HepG2 (cell line): ENCODE results near the gene PRCD. TPM values are rescaled to one million over a fixed set of nuclear protein-coding genes. Genes with fewer than 3 reads are reported as not detected.

Source experiments
- FOSL2 ChIP-seq: sonication (generic); formaldehyde crosslinking; IDR thresholded peaks from 2 replicates; pipeline ENCODE4 v1.4.0; 2020; ENCODE audit warnings: missing genetic modification reagents
- FOXK2 ChIP-seq: fragments of 450-650 bp; IDR thresholded peaks from 2 replicates; pipeline ENCODE4 v1.6.1; 2016
- IKZF4 ChIP-seq: sonication (generic); formaldehyde crosslinking; IDR thresholded peaks from 2 replicates; pipeline ENCODE4 v1.5.1; 2020; ENCODE audit warnings: borderline replicate concordance, mild to moderate bottlenecking, low read depth, missing genetic modification reagents; ENCODE audit errors: not compliant biosample characterization
- IRF2 ChIP-seq: IDR thresholded peaks from 2 replicates; pipeline ENCODE4 v1.6.1; 2018; ENCODE audit warnings: missing genetic modification reagents, missing compliant biosample characterization
- KDM3A ChIP-seq: IDR thresholded peaks from 2 replicates; pipeline ENCODE4 v1.6.1; 2018; ENCODE audit warnings: low read depth, missing compliant biosample characterization
- KLF15 ChIP-seq: sonication (generic); formaldehyde crosslinking; IDR thresholded peaks from 2 replicates; pipeline ENCODE4 v1.8.1; 2023; ENCODE audit warnings: borderline replicate concordance, mild to moderate bottlenecking, inconsistent platforms, missing genetic modification reagents, mixed read lengths
- MATR3 ChIP-seq: sonication (generic); formaldehyde crosslinking; IDR thresholded peaks from 2 replicates; pipeline ENCODE4 v1.4.0; 2020; ENCODE audit warnings: missing genetic modification reagents
- NFRKB ChIP-seq: fragments of 450-650 bp; IDR thresholded peaks from 2 replicates; pipeline ENCODE4 v1.6.1; 2017
- NR2C2 ChIP-seq: sonication (generic); formaldehyde crosslinking; IDR thresholded peaks from 2 replicates; pipeline ENCODE4 v1.4.0; 2020; ENCODE audit warnings: missing genetic modification reagents, mild to moderate bottlenecking, moderate library complexity, borderline replicate concordance
- PPARG ChIP-seq: conservative IDR thresholded peaks from 2 replicates; pipeline ENCODE4 v1.6.1; 2016; ENCODE audit warnings: missing biosample characterization, missing genetic modification reagents
- XBP1 ChIP-seq: sonication (generic); formaldehyde crosslinking; IDR thresholded peaks from 2 replicates; pipeline ENCODE4 v1.5.0; 2020; ENCODE audit warnings: missing genetic modification reagents
- ZBTB42 ChIP-seq: sonication (generic); formaldehyde crosslinking; IDR thresholded peaks from 2 replicates; pipeline ENCODE4 v1.5.0; 2020; ENCODE audit warnings: mild to moderate bottlenecking, missing genetic modification reagents
- ZC3H4 ChIP-seq: sonication (generic); formaldehyde crosslinking; IDR thresholded peaks from 2 replicates; pipeline ENCODE4 v1.4.0; 2020; ENCODE audit warnings: missing genetic modification reagents, borderline replicate concordance
- ZNF251 ChIP-seq: sonication (generic); formaldehyde crosslinking; IDR thresholded peaks from 2 replicates; pipeline ENCODE4 v1.9.0; 2021; ENCODE audit warnings: mild to moderate bottlenecking, missing genetic modification reagents
- ZNF260 ChIP-seq: sonication (generic); formaldehyde crosslinking; IDR thresholded peaks from 2 replicates; pipeline ENCODE4 v1.4.0; 2020; ENCODE audit warnings: missing genetic modification reagents, low read depth, mild to moderate bottlenecking, borderline replicate concordance
- ZNF543 ChIP-seq: sonication (generic); formaldehyde crosslinking; IDR thresholded peaks from 2 replicates; pipeline ENCODE4 v1.4.0; 2020; ENCODE audit warnings: mild to moderate bottlenecking, missing genetic modification reagents
- ZNF672 ChIP-seq: sonication (generic); formaldehyde crosslinking; IDR thresholded peaks from 2 replicates; pipeline ENCODE4 v1.8.1; 2022; ENCODE audit warnings: missing genetic modification reagents
- ZNF678 ChIP-seq: sonication (generic); formaldehyde crosslinking; IDR thresholded peaks from 2 replicates; pipeline ENCODE4 v1.4.0; 2020; ENCODE audit warnings: mild to moderate bottlenecking, missing genetic modification reagents
- polyA plus RNA-seq, 8 experiments: library from polyadenylated mRNA; depleted of rRNA in 3 of 8; stranded (reverse) in 7 of 8; unstranded in 1 of 8; fragments of >200 nt; fragmentation: Illumina TruSeq in 4 of 8; extraction: Trizol in 4 of 8; gene quantifications; 2 replicates each; pipeline versions ENCODE4 v1.2.1 to v1.2.3, GENCODE V29; 2011 to 2016; ENCODE audit warnings: low read depth in 4 of 8, missing spikeins in 1 of 8, mixed read lengths in 1 of 8; ENCODE audit not compliant: insufficient read depth in 1 of 8
- total RNA-seq, 5 experiments: library from RNA; depleted of rRNA; stranded (reverse); fragments of >200 nt; fragmentation: Illumina TruSeq; extraction: Trizol; gene quantifications; 2 replicates each; pipeline ENCODE4 v1.2.3, GENCODE V29; 2016; ENCODE audit warnings: low read depth in 1 of 5
- TF ChIP-seq, protein P1 (sequence below): sonication (generic); formaldehyde crosslinking; IDR thresholded peaks from 2 replicates; pipeline ENCODE4 v1.4.0; 2020; ENCODE audit warnings: missing genetic modification reagents, borderline replicate concordance
- TF ChIP-seq, protein P2 (sequence below): sonication (generic); formaldehyde crosslinking; conservative IDR thresholded peaks from 2 replicates; pipeline ENCODE4 v1.4.0; 2020; ENCODE audit warnings: missing genetic modification reagents
- TF ChIP-seq, protein P3 (sequence below): sonication (generic); formaldehyde crosslinking; IDR thresholded peaks from 2 replicates; pipeline ENCODE4 v1.5.0; 2020; ENCODE audit warnings: mild to moderate bottlenecking, missing genetic modification reagents, borderline replicate concordance

Gene PRCD
- total and polyA plus RNA-seq, 2 of the 13 experiments (the other 11 are each of a cell fraction or from before 2014, with no cell fraction given), result 0.51 TPM; not detected in 1

DNA sequence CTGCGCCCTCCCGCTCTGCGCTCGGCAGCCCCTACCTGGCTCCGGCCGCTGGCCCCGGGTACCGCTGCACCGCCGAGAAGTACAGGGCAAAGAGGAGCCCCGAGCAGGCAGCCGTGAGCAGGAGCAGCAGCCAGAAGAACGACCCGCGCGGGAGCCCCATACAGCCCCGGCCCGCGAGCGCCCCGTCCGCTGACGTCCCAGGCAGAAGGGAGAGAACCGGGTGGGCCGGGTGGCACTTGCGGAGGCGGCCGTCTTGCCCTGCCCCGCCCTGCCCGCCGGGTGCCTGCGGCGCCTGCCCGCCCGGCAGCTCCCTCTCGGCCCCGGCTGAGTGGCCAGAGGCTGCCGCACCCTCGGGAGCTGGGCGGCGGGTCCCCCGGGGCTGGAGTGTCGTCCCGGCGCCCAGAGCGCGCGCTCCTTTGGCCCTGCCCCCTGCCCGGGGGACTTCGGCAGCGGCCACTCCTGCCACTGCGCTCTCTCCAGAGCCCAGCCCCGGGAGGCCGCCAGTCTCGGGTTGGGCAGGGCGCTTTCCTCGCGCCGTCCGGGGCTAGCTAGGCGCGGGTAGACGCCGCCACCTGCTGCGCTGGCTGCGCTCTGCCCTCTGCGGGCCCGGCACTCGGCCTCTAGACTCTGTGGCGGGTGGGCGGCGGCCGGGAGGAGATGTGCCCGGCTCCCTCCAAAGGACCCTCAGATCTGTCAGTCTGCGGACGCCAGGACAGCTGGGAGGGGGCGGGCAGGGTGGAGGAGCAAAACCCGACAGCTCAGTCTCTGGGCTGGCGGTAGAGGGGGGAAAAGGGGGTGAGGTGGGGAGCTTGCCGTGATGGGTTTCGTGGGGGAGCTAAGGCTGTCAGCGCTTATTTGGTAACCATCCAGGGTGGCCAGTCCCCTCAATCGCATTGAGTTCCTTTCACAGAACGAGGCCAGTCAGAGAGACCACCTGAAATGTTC, 46.1 kb downstream of the PRCD start, which contains the start of gene ST6GALNAC2 (continued):
- TF ChIP-seq, protein P1, sequence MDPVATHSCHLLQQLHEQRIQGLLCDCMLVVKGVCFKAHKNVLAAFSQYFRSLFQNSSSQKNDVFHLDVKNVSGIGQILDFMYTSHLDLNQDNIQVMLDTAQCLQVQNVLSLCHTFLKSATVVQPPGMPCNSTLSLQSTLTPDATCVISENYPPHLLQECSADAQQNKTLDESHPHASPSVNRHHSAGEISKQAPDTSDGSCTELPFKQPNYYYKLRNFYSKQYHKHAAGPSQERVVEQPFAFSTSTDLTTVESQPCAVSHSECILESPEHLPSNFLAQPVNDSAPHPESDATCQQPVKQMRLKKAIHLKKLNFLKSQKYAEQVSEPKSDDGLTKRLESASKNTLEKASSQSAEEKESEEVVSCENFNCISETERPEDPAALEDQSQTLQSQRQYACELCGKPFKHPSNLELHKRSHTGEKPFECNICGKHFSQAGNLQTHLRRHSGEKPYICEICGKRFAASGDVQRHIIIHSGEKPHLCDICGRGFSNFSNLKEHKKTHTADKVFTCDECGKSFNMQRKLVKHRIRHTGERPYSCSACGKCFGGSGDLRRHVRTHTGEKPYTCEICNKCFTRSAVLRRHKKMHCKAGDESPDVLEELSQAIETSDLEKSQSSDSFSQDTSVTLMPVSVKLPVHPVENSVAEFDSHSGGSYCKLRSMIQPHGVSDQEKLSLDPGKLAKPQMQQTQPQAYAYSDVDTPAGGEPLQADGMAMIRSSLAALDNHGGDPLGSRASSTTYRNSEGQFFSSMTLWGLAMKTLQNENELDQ (CRISPR knock-in tag), result no peak
- TF ChIP-seq IKZF4 (CRISPR knock-in tag) (no peak), FOSL2 (peak; percentile 13; the same call in 1 of the 2 replicates), ZNF260 (CRISPR knock-in tag) (no peak), MATR3 (CRISPR knock-in tag) (no peak), IRF2 (CRISPR knock-in tag) (peak; percentile 48; the same call in 1 of the 2 replicates), PPARG (CRISPR knock-in tag) (0 out of 2 replicates have a peak, but pooled peaks have one; percentile 33), NR2C2 (0 out of 2 replicates have a peak, but pooled peaks have one; percentile 29), ZBTB42 (CRISPR knock-in tag) (no peak), FOXK2 (no peak), KLF15 (CRISPR knock-in tag) (no peak), ZNF251 (CRISPR knock-in tag) (no peak), ZNF543 (CRISPR knock-in tag) (0 out of 2 replicates have a peak, but pooled peaks have one; percentile 40), KDM3A (CRISPR knock-in tag) (peak; percentile 82; the same call in 1 of the 2 replicates), ZNF678 (CRISPR knock-in tag) (no peak), XBP1 (CRISPR knock-in tag) (no peak), ZNF672 (no peak), NFRKB (no peak), ZC3H4 (CRISPR knock-in tag) (no peak)
- TF ChIP-seq, protein P2, sequence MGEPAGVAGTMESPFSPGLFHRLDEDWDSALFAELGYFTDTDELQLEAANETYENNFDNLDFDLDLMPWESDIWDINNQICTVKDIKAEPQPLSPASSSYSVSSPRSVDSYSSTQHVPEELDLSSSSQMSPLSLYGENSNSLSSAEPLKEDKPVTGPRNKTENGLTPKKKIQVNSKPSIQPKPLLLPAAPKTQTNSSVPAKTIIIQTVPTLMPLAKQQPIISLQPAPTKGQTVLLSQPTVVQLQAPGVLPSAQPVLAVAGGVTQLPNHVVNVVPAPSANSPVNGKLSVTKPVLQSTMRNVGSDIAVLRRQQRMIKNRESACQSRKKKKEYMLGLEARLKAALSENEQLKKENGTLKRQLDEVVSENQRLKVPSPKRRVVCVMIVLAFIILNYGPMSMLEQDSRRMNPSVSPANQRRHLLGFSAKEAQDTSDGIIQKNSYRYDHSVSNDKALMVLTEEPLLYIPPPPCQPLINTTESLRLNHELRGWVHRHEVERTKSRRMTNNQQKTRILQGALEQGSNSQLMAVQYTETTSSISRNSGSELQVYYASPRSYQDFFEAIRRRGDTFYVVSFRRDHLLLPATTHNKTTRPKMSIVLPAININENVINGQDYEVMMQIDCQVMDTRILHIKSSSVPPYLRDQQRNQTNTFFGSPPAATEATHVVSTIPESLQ (CRISPR knock-in tag), result no peak
- TF ChIP-seq, protein P3, sequence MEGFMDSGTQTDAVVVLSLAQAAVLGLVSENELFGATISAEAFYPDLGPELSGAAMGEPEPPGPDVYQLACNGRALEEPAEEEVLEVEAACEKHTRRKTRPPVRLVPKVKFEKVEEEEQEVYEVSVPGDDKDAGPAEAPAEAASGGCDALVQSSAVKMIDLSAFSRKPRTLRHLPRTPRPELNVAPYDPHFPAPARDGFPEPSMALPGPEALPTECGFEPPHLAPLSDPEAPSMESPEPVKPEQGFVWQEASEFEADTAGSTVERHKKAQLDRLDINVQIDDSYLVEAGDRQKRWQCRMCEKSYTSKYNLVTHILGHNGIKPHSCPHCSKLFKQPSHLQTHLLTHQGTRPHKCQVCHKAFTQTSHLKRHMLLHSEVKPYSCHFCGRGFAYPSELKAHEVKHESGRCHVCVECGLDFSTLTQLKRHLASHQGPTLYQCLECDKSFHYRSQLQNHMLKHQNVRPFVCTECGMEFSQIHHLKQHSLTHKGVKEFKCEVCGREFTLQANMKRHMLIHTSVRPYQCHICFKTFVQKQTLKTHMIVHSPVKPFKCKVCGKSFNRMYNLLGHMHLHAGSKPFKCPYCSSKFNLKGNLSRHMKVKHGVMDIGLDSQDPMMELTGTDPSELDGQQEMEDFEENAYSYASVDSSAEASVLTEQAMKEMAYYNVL (CRISPR knock-in tag), result 0 out of 2 replicates have a peak, but pooled peaks have one; percentile 60
